Mammary epithelial cell (primary cell): Measurements from ENCODE around the gene P4HA2.

Source experiments
- EZH2 ChIP-seq: IDR thresholded peaks from 2 replicates; pipeline ENCODE4 v1.6.1; 2012; ENCODE audit warnings: low read length, inconsistent platforms, borderline replicate concordance
- TF ChIP-seq, protein P1 (sequence below), 2 donors: IDR thresholded peaks in 1 of 2; conservative IDR thresholded peaks in 1 of 2; 2 replicates each; pipeline ENCODE4 v1.5.1; 2011 to 2012; ENCODE audit warnings: inconsistent platforms in 2 of 2, low read length in 2 of 2, mild to moderate bottlenecking in 2 of 2, control low read depth in 1 of 2, low read depth in 1 of 2; ENCODE audit not compliant: insufficient read depth in 1 of 2; ENCODE audit errors: extremely low read depth in 1 of 2

- TF ChIP-seq, protein P1, sequence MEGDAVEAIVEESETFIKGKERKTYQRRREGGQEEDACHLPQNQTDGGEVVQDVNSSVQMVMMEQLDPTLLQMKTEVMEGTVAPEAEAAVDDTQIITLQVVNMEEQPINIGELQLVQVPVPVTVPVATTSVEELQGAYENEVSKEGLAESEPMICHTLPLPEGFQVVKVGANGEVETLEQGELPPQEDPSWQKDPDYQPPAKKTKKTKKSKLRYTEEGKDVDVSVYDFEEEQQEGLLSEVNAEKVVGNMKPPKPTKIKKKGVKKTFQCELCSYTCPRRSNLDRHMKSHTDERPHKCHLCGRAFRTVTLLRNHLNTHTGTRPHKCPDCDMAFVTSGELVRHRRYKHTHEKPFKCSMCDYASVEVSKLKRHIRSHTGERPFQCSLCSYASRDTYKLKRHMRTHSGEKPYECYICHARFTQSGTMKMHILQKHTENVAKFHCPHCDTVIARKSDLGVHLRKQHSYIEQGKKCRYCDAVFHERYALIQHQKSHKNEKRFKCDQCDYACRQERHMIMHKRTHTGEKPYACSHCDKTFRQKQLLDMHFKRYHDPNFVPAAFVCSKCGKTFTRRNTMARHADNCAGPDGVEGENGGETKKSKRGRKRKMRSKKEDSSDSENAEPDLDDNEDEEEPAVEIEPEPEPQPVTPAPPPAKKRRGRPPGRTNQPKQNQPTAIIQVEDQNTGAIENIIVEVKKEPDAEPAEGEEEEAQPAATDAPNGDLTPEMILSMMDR (conservative IDR thresholded peaks at IDR 0.05 in 1 of 2, IDR thresholded peaks at IDR 0.05 in 1 of 2; ENCODE audit: extremely low read depth in 1 of 2, insufficient read depth in 1 of 2, low read depth in 1 of 2, low read length in 2 of 2), result no peak
- no peak for TF ChIP-seq EZH2
Observed at GRCh38 chr5:132256086-132256782, 28.6 kb upstream of the P4HA2 start.
